Measurements from ENCODE around the gene HDAC9.

Gene HDAC9

GRCh38 chr7:18558503-18558902 is 63.0 kb downstream of the HDAC9 start:
- peak; percentile 11 for DNase-seq (ENCODE audit: low spot score)

GRCh38 chr7:18558910-18559309 is 63.4 kb downstream of the HDAC9 start:
- no peak for DNase-seq (ENCODE audit: low spot score)

GRCh38 chr7:18559756-18560155 is 64.2 kb downstream of the HDAC9 start:
- DNase-seq (ENCODE audit: low spot score), result no peak

DNA sequence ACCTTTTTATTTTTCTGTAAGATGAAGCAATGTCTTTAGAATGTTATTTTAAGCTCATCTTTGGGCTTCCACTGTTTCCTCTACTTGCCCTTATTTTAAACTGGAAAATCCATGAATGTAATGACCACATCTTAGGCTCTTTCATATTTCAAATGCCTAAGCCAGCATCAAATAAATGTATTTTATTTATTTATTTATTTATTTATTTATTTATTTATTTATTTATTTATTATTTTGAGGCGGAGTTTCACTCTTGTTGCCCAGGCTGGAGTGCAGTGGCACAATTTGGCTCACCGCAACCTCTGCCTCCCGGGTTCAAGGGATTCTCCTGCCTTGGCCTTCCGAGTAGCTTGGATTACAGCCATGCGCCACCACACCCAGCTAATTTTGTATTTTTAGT is 69.2 kb downstream of the HDAC9 start:
- no peak for DNase-seq (ENCODE audit: low spot score)

DNA sequence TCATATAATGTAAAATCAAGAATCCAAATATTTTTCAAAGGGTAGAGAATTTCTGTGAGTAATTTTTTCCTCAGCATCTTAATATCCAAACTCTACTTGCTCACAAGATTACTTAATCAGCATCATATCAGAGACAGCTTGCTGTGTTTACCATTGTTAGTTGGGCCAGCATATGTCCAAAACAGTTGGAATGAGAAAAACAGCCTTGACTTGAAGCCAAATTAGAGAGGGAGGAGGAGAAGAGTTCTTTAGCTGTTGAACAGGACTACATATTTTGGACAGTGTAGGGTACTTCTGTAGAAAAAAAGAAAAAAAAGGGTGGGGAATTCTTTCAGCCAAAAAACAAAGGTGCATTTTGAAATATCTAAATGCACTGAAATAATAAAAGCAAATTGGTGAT is 69.8 kb downstream of the HDAC9 start:
- DNase-seq (ENCODE audit: low spot score), result no peak

GRCh38 chr7:18566205-18566604 is 70.7 kb downstream of the HDAC9 start:
- DNase-seq (ENCODE audit: low spot score), result no peak

DNA sequence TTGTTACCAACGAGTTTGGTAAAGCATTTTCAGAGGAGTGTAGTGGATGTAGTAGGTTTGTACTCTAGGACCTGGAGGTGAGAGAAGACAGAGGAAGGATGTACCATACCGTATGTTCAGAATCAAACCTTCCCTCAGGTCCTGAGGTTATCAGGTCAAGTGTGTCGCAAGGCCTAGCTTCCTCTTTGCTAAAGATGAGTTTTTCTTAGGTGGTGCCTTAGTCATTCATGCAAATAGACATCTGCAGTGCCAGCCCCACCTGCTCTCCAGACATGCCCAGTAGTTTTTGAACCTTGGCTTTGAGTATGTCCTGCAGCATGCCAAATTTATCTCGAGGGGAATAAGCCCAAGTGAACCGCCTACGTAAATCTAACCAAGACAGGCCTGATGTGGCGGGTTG is 71.3 kb downstream of the HDAC9 start:
- no peak for DNase-seq (ENCODE audit: low spot score)

DNA sequence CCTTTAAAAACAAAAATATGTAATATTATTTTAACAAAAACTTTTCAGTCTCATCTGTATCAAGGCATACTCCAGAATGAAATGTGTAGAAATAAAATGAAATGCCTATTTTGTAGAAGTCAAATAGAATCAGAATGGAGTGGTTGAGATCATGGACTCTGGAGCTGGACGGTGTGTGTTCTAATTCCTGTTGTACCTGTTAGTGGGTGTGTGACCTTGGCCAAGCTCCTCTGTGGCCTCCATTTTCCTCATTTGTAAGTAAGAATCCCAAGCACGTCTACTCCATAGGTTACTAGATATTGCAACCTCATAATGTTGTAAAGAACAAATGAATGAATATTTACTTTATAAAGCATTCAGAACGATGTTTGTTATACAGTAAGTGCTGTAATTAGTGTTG is 74.9 kb downstream of the HDAC9 start:
- DNase-seq (ENCODE audit: low spot score), result no peak

DNA sequence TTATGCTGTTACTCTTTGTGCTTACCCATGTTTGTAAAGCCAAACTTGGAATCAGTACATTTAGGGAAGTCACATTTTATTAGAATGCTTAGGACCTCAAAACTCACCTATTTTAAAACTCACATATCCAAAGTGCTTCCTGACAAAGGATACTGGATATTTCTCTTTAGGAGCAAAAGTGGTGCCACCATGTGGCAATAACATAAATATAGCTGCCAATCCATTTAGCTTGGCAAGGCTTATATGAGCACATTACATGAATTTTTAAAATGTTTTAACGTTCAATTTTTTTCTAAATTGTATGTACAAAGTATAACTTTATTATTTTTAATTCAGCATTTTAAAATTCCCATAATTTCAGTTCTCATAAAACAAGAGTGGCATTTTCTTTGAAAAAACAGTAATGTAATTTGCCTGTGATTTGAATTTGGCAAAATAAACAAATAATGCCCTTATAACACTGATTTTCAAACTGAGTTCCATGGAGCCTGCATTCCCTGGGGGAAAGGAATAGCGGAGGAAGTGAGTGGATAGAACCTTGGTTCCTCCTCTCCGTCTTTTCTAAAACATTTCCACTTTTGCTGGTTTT is 75.4 kb downstream of the HDAC9 start:
- DNase-seq (ENCODE audit: low spot score), result peak; percentile 60

GRCh38 chr7:18572154-18572553 is 76.6 kb downstream of the HDAC9 start:
- no peak for DNase-seq (ENCODE audit: low spot score)

GRCh38 chr7:18572885-18573284 is 77.3 kb downstream of the HDAC9 start:
- no peak for DNase-seq (ENCODE audit: low spot score)

DNA sequence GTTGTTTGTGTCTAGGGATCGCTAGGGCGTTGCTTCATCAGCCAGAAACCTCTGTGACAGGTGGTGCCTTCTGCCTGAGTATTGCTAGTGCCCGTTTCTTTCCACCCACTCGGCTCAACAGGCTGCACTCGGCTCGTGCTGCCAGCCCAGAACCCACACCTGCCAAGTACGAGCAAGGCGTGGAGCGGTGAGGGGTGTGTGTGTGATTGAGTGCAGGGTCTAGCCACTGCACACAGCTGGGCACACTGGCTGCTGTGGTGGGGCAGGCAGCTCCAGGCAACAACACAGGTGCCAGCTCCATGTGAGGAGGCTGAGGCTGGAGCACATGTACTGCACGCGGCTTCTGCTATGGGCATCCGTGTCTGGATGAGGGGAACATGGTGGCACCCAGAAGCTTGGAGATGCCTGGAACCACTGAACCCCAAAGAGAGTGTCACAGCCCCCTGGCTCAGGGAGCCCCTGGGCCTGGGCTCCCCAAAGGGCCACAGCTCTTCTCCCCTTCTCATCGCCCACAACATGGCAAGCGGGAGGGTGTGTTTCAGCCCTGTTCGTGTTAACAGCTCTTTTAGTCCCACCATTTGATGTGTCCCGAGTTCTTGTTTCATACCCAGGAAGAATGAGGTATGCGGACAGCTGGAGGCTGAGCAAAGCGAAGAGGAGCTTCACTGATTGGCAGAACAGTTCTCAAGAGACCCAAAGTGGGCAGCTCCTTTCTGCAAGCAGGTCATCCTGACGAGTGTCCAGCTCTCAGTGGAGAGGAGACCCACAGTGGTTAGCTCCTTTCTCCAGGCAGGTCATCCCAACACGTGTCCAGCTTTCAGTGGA is 78.1 kb downstream of the HDAC9 start:
- DNase-seq (ENCODE audit: low spot score), result no peak

GRCh38 chr7:18574235-18574540 is 78.6 kb downstream of the HDAC9 start:
- no peak for DNase-seq (ENCODE audit: low spot score)

DNA sequence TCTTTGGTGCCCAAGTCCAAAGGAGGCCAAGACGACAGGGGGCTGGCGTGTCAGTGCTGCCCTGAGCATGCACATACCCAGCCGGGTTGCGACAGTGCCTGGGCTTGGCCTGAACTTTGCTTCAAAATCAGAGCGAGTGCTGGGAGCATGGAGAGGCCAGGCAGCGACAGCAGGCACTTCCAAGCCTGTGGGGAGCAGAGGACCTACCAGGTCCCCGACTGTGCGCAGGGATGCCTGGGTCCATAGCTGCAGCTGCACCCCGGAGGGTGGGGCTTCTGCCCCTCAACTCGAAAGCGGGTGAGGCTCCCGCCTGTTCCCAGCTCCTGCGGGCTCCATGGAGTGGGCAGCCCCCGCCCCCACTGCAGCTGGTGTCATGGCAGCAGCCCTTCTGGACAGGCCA is 79.1 kb downstream of the HDAC9 start:
- no peak for DNase-seq (ENCODE audit: low spot score)

DNA sequence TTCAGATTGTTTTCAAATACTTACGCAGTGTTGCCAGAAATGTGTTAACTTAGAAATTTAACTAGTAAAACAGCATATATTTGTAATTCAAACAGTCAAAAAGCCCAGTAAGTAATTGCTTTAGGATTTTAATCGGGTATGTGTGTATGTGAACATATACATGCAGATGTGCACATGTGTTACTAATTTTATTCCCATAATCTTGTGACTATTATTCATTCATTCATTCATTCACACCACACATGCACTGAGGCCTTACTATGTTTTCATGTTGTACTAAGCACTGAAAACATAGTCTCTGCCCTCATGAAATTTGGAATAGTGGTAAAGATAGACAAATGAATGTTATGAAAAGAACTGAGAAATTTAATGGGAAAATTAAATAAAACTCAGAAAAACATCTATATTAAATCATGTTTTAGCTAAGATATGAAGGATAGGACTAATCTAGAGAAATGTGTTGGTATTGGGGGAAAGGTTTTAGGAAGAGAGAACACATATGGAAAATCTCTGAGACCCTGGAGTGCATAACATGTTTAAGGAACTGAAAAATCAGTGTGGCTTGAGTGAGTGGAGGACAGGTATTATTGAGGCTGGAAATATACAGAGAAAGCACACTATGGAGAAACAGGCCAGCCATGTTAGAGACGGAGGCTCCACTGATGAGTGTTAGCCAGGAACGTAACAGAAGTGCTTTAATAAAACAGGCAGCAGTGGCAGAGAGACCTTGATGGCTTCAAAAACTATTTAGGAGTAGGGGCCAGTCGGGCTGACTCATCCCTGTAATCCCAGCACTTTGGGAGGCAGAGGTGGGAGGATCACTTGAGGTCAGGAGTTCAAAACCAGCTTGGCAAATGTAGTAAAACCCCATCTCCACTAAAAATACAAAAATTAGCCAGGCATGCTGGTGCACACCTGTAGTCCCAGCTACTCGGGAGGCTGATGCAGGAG is 80.3 kb downstream of the HDAC9 start:
- DNase-seq (ENCODE audit: low spot score), result no peak

DNA sequence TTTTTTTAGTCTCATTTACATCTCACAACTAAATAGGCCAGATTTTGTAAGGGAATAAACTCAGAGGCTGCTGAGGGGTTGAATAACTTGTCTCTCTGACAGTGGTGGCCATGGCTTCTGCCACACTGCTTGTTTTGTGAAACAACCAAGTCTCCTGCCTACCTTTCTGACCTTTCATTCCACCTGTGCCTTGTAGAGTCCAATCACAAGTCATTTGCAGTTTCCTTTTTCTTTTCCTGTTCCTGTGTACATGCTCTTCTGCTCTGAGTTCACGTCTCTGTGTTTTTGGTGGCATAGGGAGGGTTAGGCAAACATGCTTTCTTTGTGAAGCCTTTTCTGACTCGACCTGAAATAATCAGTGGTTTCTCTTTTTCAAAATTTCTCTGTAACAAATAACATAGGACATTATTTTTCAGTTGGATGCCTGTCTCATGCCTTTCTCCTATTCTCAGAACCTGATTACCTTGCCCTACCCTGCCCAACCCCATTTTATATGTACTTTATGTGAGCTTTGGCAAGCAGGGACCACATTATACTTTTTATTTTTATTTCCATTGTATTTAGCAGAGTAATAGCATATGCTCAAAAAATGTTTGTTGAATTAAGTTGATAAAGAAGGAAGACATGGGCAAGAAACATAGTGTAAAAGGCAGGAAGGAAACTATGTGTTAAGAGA is 81.7 kb downstream of the HDAC9 start:
- DNase-seq (ENCODE audit: low spot score), result no peak

- no peak for DNase-seq (ENCODE audit: low spot score)
Measured at GRCh38 chr7:18579698-18580097, 84.1 kb downstream of the HDAC9 start.

DNA sequence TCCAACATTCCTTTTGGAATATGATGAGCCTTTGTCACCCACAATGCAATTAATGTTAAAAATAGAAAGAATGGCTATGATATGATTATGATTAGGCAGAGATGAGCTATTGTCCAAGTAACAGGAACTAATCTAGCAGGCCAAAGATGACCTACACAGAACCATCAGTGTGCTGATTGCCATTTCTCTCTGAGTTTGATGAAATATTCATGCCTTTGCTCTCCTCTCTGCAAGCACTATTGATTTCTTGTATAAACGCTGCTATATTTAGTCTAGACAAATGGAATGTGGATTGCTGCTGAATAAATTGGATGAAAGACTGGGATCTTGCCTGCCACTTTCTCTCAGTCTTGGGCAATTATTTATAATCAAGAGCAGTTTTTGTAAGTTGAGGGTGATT is 85.4 kb downstream of the HDAC9 start:
- DNase-seq (ENCODE audit: low spot score), result peak; percentile 24

GRCh38 chr7:18583305-18583704 is 87.8 kb downstream of the HDAC9 start:
- DNase-seq (ENCODE audit: low spot score), result no peak

DNA sequence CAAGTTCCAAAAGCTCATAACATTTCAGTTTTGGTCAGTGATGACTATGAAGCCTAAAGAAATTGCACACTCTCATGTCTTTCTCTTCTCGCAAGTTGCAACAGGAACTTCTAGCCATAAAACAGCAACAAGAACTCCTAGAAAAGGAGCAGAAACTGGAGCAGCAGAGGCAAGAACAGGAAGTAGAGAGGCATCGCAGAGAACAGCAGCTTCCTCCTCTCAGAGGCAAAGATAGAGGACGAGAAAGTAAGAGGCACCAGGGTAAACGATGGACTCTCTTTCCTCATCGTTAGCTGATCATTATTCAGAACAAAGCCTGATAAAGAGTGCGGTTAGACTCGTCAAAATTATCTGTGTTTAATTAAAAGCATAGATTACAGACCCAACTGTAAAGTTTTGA is 94.7 kb downstream of the HDAC9 start:
- peak; percentile 12 for DNase-seq (ENCODE audit: low spot score)

DNA sequence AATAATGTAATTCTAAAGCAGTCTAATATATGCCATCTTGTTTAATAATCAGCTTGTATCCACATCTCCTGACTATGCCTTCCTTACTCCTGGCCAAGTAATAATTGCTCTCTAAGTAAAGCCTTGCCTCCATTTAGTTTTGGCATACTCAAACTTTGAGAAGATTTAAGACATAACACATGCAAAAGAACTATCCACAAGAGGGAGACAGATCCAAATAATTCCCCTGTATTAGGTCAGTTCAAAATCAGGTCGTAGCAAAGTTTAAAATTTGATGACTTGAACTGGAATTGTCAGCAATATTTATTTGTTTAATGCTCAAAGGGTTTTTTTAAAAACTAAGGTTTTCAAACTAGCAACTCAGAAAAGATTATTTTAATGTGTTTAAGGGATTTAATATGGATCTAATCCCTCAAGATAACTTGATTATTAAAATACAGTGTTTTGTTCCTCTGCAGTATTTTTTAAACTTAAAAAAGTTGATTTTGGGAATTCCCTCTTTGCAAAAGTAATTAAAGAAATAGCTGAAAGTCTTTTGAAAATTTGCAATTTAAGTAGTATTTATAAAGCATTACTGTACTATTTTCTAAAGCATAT is 95.3 kb downstream of the HDAC9 start:
- DNase-seq (ENCODE audit: low spot score), result peak; percentile 55

Measured in GM03348 (cell line).